ENCODE results near the gene LAMTOR1. TPM values are rescaled to one million over a fixed set of nuclear protein-coding genes. Genes with fewer than 3 reads are reported as not detected.

LAMTOR1 gene
- total RNA-seq, 1 donor from 2014 or later, result 201 TPM

DNA sequence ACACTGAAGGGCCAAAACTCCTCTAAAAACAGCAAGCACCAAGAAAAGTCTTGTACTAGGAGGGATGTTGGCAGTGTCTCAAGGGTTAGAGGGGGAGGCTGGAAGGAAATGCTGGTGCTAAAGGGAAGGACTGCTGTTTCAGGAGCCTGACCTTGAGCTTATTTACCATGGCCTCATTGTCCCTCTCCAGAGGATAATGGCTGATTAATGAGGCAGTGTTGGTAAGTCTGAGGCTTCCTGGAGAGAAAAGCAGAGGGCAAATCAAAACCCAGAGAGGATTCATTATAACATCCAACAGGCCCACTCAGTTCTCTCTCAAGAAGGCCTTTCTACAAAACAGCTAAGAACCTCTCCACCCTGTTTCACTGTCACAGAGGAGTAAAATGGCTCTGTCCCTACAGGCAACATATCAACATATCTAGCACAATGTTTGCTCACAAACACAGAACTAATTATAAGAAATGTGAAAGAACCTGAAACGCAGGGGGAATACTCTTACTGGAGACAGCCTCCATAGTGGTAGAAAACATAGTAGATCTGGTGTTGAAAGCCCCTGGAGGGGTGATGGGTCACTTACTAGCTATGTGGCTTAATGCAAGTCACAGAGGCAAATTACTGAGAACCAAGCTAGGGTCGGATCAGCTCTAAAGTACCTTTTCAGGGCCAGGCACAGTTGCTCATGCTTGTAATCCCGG, 54.2 kb downstream of the LAMTOR1 start:
- no peaks in the 10 kb centered on the region for H3K27me3 ChIP-seq (ENCODE audit: control insufficient read depth, insufficient read depth, low read length)
- no peak overlapping the region for H3K4me3 ChIP-seq (ENCODE audit: low read depth, low read length)
- TF ChIP-seq, protein P1, sequence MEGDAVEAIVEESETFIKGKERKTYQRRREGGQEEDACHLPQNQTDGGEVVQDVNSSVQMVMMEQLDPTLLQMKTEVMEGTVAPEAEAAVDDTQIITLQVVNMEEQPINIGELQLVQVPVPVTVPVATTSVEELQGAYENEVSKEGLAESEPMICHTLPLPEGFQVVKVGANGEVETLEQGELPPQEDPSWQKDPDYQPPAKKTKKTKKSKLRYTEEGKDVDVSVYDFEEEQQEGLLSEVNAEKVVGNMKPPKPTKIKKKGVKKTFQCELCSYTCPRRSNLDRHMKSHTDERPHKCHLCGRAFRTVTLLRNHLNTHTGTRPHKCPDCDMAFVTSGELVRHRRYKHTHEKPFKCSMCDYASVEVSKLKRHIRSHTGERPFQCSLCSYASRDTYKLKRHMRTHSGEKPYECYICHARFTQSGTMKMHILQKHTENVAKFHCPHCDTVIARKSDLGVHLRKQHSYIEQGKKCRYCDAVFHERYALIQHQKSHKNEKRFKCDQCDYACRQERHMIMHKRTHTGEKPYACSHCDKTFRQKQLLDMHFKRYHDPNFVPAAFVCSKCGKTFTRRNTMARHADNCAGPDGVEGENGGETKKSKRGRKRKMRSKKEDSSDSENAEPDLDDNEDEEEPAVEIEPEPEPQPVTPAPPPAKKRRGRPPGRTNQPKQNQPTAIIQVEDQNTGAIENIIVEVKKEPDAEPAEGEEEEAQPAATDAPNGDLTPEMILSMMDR (IDR thresholded peaks at IDR 0.05; ENCODE audit: insufficient read depth, low read length, poor library complexity, severe bottlenecking), result no peak
- H3K36me3 ChIP-seq (ENCODE audit: control insufficient read depth, insufficient read depth, low read length), result no peaks in the 10 kb centered on the region
- no peak for DNase-seq (ENCODE audit: low read depth)

Other genes with a start within 250 kb of the LAMTOR1 start
- not detected in 2 replicates for gene DEFB131B, start 224.8 kb downstream of the LAMTOR1 start, total RNA-seq
- gene XNDC1N, start 174.7 kb downstream of the LAMTOR1 start, total RNA-seq, result 2.2 and 7.1 TPM in 2 replicates
- gene RNF121, start 174.3 kb downstream of the LAMTOR1 start, total RNA-seq, result 30.9 and 36.6 TPM in 2 replicates
- 2.9 and 6.4 TPM in 2 replicates for gene IL18BP, start 104.4 kb downstream of the LAMTOR1 start, total RNA-seq
- 144 and 157 TPM in 2 replicates for gene NUMA1, start 22.8 kb downstream of the LAMTOR1 start, total RNA-seq
- 5.7 and 7.3 TPM in 2 replicates for gene LRRC51, start 22.4 kb downstream of the LAMTOR1 start, total RNA-seq
- not detected in 2 replicates for gene TOMT, start 2.6 kb upstream of the LAMTOR1 start, total RNA-seq
- gene ANAPC15, start 9.4 kb upstream of the LAMTOR1 start, total RNA-seq, result 31.7 and 31.8 TPM in 2 replicates
- gene FOLR3, start 32.4 kb upstream of the LAMTOR1 start, total RNA-seq, result 0.34 TPM in 1 of 2 replicates, not detected in the other
- gene FOLR1, start 88.8 kb upstream of the LAMTOR1 start, total RNA-seq, result 0.55 and 1.7 TPM in 2 replicates
- gene FOLR2, start 113.5 kb upstream of the LAMTOR1 start, total RNA-seq, result not detected in 2 replicates
- gene INPPL1, start 121.5 kb upstream of the LAMTOR1 start, total RNA-seq, result 93.1 and 113 TPM in 2 replicates
- gene PHOX2A, start 140.9 kb upstream of the LAMTOR1 start, total RNA-seq, result not detected in 2 replicates